IMR-90 (cell line): ENCODE data around the gene MEF2A. TPM values are rescaled to one million over a fixed set of nuclear protein-coding genes. Genes with fewer than 3 reads are reported as not detected.

Experiments
- ATAC-seq: fragments of 200-7000 bp; cut with Tn5 transposase; 2 replicates; pipeline ENCODE4 v1.9.1; 2020; ENCODE audit warnings: low read depth, mild to moderate bottlenecking, moderate library complexity
- BruUV-seq: library from RNA; stranded (reverse); fragments of 400-500 nt; replicated peaks from 2 replicates; lab custom pipeline; 2021; lab: Mats Ljungman, UMichigan
- CTCF ChIA-PET: fragments of 300-600 bp; formaldehyde crosslinking; extraction: SDS; loops from one replicate; lab custom pipeline; 2021; ENCODE audit warnings: antibody characterized with exemption; lab: Yijun Ruan, JAX
- POLR2A ChIA-PET: fragments of 300-600 bp; sonication (Branson Sonifier 250); formaldehyde crosslinking; loops from one replicate; lab custom pipeline; 2022; ENCODE audit warnings: antibody characterized with exemption; ENCODE audit not compliant: unreplicated experiment; lab: Charles Lee
- DNase-seq: peaks from one replicate; pipeline ENCODE4 v3.0.0; 2013
- H2AFZ ChIP-seq: replicated peaks from 2 replicates; pipeline ENCODE3; 2013; ENCODE audit warnings: low read length, mild to moderate bottlenecking; ENCODE audit not compliant: poor library complexity
- H2AK5ac ChIP-seq: 2 replicates; pipeline ENCODE4 v1.6.1; 2013; ENCODE audit warnings: low read depth, low read length, inconsistent platforms
- H2AK9ac ChIP-seq: replicated peaks from 2 replicates; pipeline ENCODE3; 2013; ENCODE audit warnings: mild to moderate bottlenecking, low read depth, low read length, moderate library complexity; ENCODE audit not compliant: poor library complexity
- H2BK120ac ChIP-seq: 2 replicates; pipeline ENCODE4 v1.6.1; 2013; ENCODE audit warnings: low read depth, low read length, inconsistent platforms
- H2BK15ac ChIP-seq: 3 replicates; pipeline ENCODE4 v1.6.1; 2013; ENCODE audit warnings: low read depth, low read length, inconsistent platforms
- H2BK20ac ChIP-seq: 2 replicates; pipeline ENCODE4 v1.6.1; 2013; ENCODE audit warnings: low read depth, mild to moderate bottlenecking, inconsistent platforms, low read length, moderate library complexity
- H2BK5ac ChIP-seq: 2 replicates; pipeline ENCODE4 v1.6.1; 2013; ENCODE audit warnings: mild to moderate bottlenecking, low read depth, low read length, inconsistent platforms; ENCODE audit not compliant: poor library complexity, severe bottlenecking
- H3K14ac ChIP-seq: replicated peaks from 2 replicates; pipeline ENCODE4 v1.6.1; 2013; ENCODE audit warnings: low read depth, low read length, inconsistent platforms
- H3K18ac ChIP-seq: 2 replicates; pipeline ENCODE4 v1.6.1; 2013; ENCODE audit warnings: low read depth, low read length, control low read depth
- H3K23ac ChIP-seq: 2 replicates; pipeline ENCODE4 v1.6.1; 2013; ENCODE audit warnings: low read depth, low read length, inconsistent platforms
- H3K27ac ChIP-seq: 2 replicates; pipeline ENCODE4 v1.5.1; 2013; ENCODE audit warnings: mild to moderate bottlenecking, control low read depth, low read length; ENCODE audit not compliant: insufficient read depth
- H3K27me3 ChIP-seq: 2 replicates; pipeline ENCODE4 v1.6.1; 2013; ENCODE audit warnings: low read length; ENCODE audit not compliant: control insufficient read depth, insufficient read depth
- H3K36me3 ChIP-seq: 2 replicates; pipeline ENCODE4 v1.6.1; 2013; ENCODE audit warnings: low read length, mixed read lengths; ENCODE audit not compliant: control insufficient read depth, insufficient read depth
- H3K4ac ChIP-seq: 2 replicates; pipeline ENCODE4 v1.6.1; 2013; ENCODE audit warnings: low read depth, low read length, inconsistent platforms
- H3K4me1 ChIP-seq: 2 replicates; pipeline ENCODE4 v1.6.1; 2013; ENCODE audit warnings: low read length, mixed read lengths; ENCODE audit not compliant: control insufficient read depth, insufficient read depth
- H3K4me2 ChIP-seq: 2 replicates; pipeline ENCODE4 v1.6.1; 2013; ENCODE audit warnings: low read depth, mild to moderate bottlenecking, control low read depth, low read length, moderate library complexity
- H3K4me3 ChIP-seq: 2 replicates; pipeline ENCODE4 v1.5.1; 2013; ENCODE audit warnings: low read depth, mild to moderate bottlenecking, control low read depth, low read length, moderate library complexity; ENCODE audit not compliant: insufficient read depth
- H3K56ac ChIP-seq: 2 replicates; pipeline ENCODE4 v1.6.1; 2013; ENCODE audit warnings: low read length, inconsistent platforms; ENCODE audit not compliant: insufficient read depth; ENCODE audit errors: extremely low read depth
- H3K79me1 ChIP-seq, 2 experiments: 2 replicates each; pipeline ENCODE4 v1.6.1; 2013; ENCODE audit warnings: low read length in 2 of 2, inconsistent platforms in 1 of 2, low read depth in 1 of 2
- H3K9ac ChIP-seq: 2 replicates; pipeline ENCODE4 v1.6.1; 2013; ENCODE audit warnings: low read depth, low read length, control low read depth
- H3K9me1 ChIP-seq: 2 replicates; pipeline ENCODE4 v1.6.1; 2013; ENCODE audit warnings: low read length, inconsistent platforms; ENCODE audit not compliant: insufficient read depth
- H3K9me3 ChIP-seq: 2 replicates; pipeline ENCODE4 v1.6.1; 2013; ENCODE audit warnings: low read length; ENCODE audit not compliant: control insufficient read depth, insufficient read depth
- H4K20me1 ChIP-seq: 2 replicates; pipeline ENCODE4 v1.6.1; 2013; ENCODE audit warnings: low read length, inconsistent platforms; ENCODE audit not compliant: insufficient read depth
- H4K5ac ChIP-seq: 2 replicates; pipeline ENCODE4 v1.6.1; 2013; ENCODE audit warnings: mild to moderate bottlenecking, low read depth, low read length, control low read depth
- H4K8ac ChIP-seq, 2 experiments: 2 replicates each; pipeline ENCODE4 v1.6.1; 2013; ENCODE audit warnings: low read depth in 2 of 2, low read length in 2 of 2, control low read depth in 1 of 2, inconsistent platforms in 1 of 2
- H4K91ac ChIP-seq: 2 replicates; pipeline ENCODE4 v1.6.1; 2013; ENCODE audit warnings: low read depth, low read length, inconsistent platforms; ENCODE audit not compliant: insufficient read depth
- BHLHE40 ChIP-seq: fragments of 150-350 bp; IDR thresholded peaks from 2 replicates; pipeline ENCODE4 v1.6.1; 2016; ENCODE audit warnings: mild to moderate bottlenecking, low read depth, low read length
- CEBPB ChIP-seq: IDR thresholded peaks from 2 replicates; pipeline ENCODE4 v1.6.1; 2012; ENCODE audit warnings: low read depth, low read length, improper control_type of control experiment
- CHD1 ChIP-seq: IDR thresholded peaks from 2 replicates; pipeline ENCODE4 v1.6.1; 2012; ENCODE audit warnings: low read depth, low read length, improper control_type of control experiment
- ELK1 ChIP-seq: fragments of 150-350 bp; IDR thresholded peaks from 2 replicates; pipeline ENCODE4 v1.6.1; 2016; ENCODE audit warnings: low read depth, mild to moderate bottlenecking, low read length, moderate library complexity, borderline replicate concordance
- FOS ChIP-seq: fragments of 150-350 bp; IDR thresholded peaks from 2 replicates; pipeline ENCODE4 v1.6.1; 2016; ENCODE audit warnings: low read depth, low read length
- MAFK ChIP-seq: IDR thresholded peaks from 2 replicates; pipeline ENCODE4 v1.6.1; 2012; ENCODE audit warnings: low read depth, low read length, improper control_type of control experiment
- MAZ ChIP-seq: IDR thresholded peaks from 2 replicates; pipeline ENCODE4 v1.6.1; 2012; ENCODE audit warnings: low read depth, mild to moderate bottlenecking, low read length, improper control_type of control experiment, moderate library complexity, borderline replicate concordance
- MXI1 ChIP-seq: IDR thresholded peaks from 2 replicates; pipeline ENCODE4 v1.6.1; 2012; ENCODE audit warnings: low read depth, mild to moderate bottlenecking, low read length, moderate library complexity, borderline replicate concordance
- NFE2L2 ChIP-seq: fragments of 150-350 bp; IDR thresholded peaks from 2 replicates; pipeline ENCODE4 v1.6.1; 2016; ENCODE audit warnings: low read depth, mild to moderate bottlenecking, low read length
- POLR2A ChIP-seq: IDR thresholded peaks from 2 replicates; pipeline ENCODE4 v1.6.1; 2012; ENCODE audit warnings: mild to moderate bottlenecking, low read depth, low read length
- RAD21 ChIP-seq: IDR thresholded peaks from 2 replicates; pipeline ENCODE4 v1.6.1; 2012; ENCODE audit warnings: low read length, improper control_type of control experiment
- RCOR1 ChIP-seq: IDR thresholded peaks from 2 replicates; pipeline ENCODE4 v1.6.1; 2012; ENCODE audit warnings: mild to moderate bottlenecking, low read length, improper control_type of control experiment; ENCODE audit not compliant: insufficient replicate concordance
- RFX5 ChIP-seq: IDR thresholded peaks from 2 replicates; pipeline ENCODE4 v1.8.0; 2012; ENCODE audit warnings: low read depth, mild to moderate bottlenecking, low read length, moderate library complexity
- SMC3 ChIP-seq: fragments of 150-350 bp; IDR thresholded peaks from 2 replicates; pipeline ENCODE4 v1.6.1; 2016; ENCODE audit warnings: low read depth, mild to moderate bottlenecking, antibody characterized with exemption, low read length, moderate library complexity
- WGBS, 2 experiments: methylation state at CpG; one replicate each; pipeline versions ENCODE4 v1.1.5 to v1.1.7; 2013; ENCODE audit warnings: missing lambda C conversion rate in 2 of 2; ENCODE audit not compliant: insufficient read length in 1 of 2; ENCODE audit errors: extremely low coverage in 2 of 2; 5-methylcytosine and 5-hydroxymethylcytosine counted together
- dilution Hi-C: fragments of 300-500 bp; cut with HindIII; formaldehyde crosslinking; loops from one replicate; pipeline ENCODE4 v1.14.3; 2018; ENCODE audit warnings: low sequenced_read_pairs; ENCODE audit not compliant: unreplicated experiment
- in situ Hi-C: fragments of 300-500 bp; cut with MboI; formaldehyde crosslinking; loops from 3 replicates; pipeline ENCODE4 v1.14.3; 2019; ENCODE audit warnings: low sequenced_read_pairs, inconsistent platforms, mixed read lengths
- intact Hi-C: fragments of 100-400 bp; cut with micrococcal nuclease; formaldehyde crosslinking; loops from 2 replicates; pipeline ENCODE4 v1.10.0; 2022
- polyA plus RNA-seq, 3 experiments: library from polyadenylated mRNA; depleted of rRNA; stranded (reverse); fragments of >200 nt; gene quantifications; 2 replicates each; pipeline ENCODE4 v1.2.3, GENCODE V29; 2012; ENCODE audit warnings: low replicate concordance in 1 of 3
- total RNA-seq: library from RNA; depleted of rRNA; stranded (reverse); fragments of >200 nt; gene quantifications from 2 replicates; pipeline ENCODE4 v1.2.3, GENCODE V29; 2012
- TF ChIP-seq, protein P1 (sequence below): conservative IDR thresholded peaks from 2 replicates; pipeline ENCODE4 v1.5.1; 2012; ENCODE audit warnings: mild to moderate bottlenecking, low read depth, low read length, improper control_type of control experiment
- TF ChIP-seq, protein P2 (sequence below): fragments of 150-350 bp; IDR thresholded peaks from 2 replicates; pipeline ENCODE4 v1.6.1; 2017; ENCODE audit warnings: mild to moderate bottlenecking, antibody characterized with exemption, low read length, low read depth

The MEF2A gene
- total and polyA plus RNA-seq, 2 of the 4 experiments (the other 2 are of a cell fraction): 16.1 to 16.7 TPM

DNA sequence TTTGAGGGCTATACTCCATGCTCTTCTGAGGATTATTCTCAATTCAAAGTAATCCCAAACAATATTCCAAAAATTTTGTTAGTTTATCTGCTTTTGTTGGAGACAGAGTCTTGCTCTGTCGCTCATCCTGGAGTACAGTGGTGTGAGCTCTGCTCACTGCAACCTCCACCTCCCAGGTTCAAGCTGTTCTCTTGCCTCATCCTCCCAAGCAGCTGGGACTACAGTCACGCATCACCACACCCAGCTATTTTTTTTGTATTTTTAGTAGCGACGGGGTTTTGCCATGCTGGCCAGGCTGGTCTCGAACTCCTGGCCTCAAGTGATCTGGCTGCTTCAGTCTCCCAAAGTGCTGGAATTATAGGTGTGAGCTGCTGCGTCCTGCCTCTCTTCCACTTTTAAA is 39.1 kb downstream of the MEF2A start:
- H3K27me3 ChIP-seq: no peaks in the 10 kb centered on the region
- no peak overlapping the region for H3K18ac ChIP-seq
- in situ Hi-C loops: no loop called here
- no peak overlapping the region for H3K4me2 ChIP-seq
- no peaks in the 10 kb centered on the region for H3K9me3 ChIP-seq
- intact Hi-C loops: no loop called here
- peaks cover 8% of the 10 kb centered on the region; the same call in 1 of the 2 replicates for H3K9me1 ChIP-seq
- peaks cover 40 to 56% of the 10 kb centered on the region in 2 experiments for H3K79me1 ChIP-seq
- dilution Hi-C loops: no loop called here
- H4K5ac ChIP-seq: no peak overlapping the region
- H2AK9ac ChIP-seq: no peak overlapping the region
- H4K91ac ChIP-seq: no peak overlapping the region
- no peak overlapping the region for H3K56ac ChIP-seq
- H2AFZ ChIP-seq: no peak overlapping the region
- no peak overlapping the region for H3K9ac ChIP-seq
- no peak overlapping the region for H3K4me3 ChIP-seq
- ChIA-PET CTCF (no interaction called here), POLR2A (interaction anchor here (0.6 kb wide), 2 partner anchors 36 to 264 kb away, joined by 3 to 4 read pairs; no protein-coding TSS in a partner anchor)
- H3K27ac ChIP-seq: no peak overlapping the region
- no peak overlapping the region for H2BK15ac ChIP-seq
- WGBS, 2 experiments: 83% methylated on average over 1 of the region's 6 CpGs; no CpG with 5 or more reads in 1 of the 2 experiments
- peaks cover 3% of the 10 kb centered on the region; the same call in 1 of the 2 replicates for H3K4me1 ChIP-seq
- no TSS peak for BruUV-seq
- H2BK120ac ChIP-seq: no peak overlapping the region
- H4K8ac ChIP-seq: no peak overlapping the region
- no peak overlapping the region for H3K4ac ChIP-seq
- TF ChIP-seq ELK1: no peak
- no peak for TF ChIP-seq NFE2L2
- TF ChIP-seq MXI1: no peak
- no peak for TF ChIP-seq POLR2A
- no peak for TF ChIP-seq MAFK
- TF ChIP-seq, protein P1, sequence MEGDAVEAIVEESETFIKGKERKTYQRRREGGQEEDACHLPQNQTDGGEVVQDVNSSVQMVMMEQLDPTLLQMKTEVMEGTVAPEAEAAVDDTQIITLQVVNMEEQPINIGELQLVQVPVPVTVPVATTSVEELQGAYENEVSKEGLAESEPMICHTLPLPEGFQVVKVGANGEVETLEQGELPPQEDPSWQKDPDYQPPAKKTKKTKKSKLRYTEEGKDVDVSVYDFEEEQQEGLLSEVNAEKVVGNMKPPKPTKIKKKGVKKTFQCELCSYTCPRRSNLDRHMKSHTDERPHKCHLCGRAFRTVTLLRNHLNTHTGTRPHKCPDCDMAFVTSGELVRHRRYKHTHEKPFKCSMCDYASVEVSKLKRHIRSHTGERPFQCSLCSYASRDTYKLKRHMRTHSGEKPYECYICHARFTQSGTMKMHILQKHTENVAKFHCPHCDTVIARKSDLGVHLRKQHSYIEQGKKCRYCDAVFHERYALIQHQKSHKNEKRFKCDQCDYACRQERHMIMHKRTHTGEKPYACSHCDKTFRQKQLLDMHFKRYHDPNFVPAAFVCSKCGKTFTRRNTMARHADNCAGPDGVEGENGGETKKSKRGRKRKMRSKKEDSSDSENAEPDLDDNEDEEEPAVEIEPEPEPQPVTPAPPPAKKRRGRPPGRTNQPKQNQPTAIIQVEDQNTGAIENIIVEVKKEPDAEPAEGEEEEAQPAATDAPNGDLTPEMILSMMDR: no peak
- no peak for TF ChIP-seq CEBPB
- TF ChIP-seq RCOR1: no peak
- no peak for TF ChIP-seq RAD21
- TF ChIP-seq BHLHE40: no peak
- TF ChIP-seq SMC3: no peak
- TF ChIP-seq CHD1: no peak
- TF ChIP-seq FOS: no peak
- no peak for TF ChIP-seq MAZ
- no peak for TF ChIP-seq RFX5
- TF ChIP-seq, protein P2, sequence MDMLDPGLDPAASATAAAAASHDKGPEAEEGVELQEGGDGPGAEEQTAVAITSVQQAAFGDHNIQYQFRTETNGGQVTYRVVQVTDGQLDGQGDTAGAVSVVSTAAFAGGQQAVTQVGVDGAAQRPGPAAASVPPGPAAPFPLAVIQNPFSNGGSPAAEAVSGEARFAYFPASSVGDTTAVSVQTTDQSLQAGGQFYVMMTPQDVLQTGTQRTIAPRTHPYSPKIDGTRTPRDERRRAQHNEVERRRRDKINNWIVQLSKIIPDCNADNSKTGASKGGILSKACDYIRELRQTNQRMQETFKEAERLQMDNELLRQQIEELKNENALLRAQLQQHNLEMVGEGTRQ: no peak
- no peak overlapping the region for H2AK5ac ChIP-seq
- H3K14ac ChIP-seq: no peak overlapping the region
- H4K20me1 ChIP-seq: peaks cover 29% of the 10 kb centered on the region; the same call in 1 of the 2 replicates
- ATAC-seq (no peak), DNase-seq (no peak)
- H2BK20ac ChIP-seq: no peak overlapping the region
- no peak overlapping the region for H3K23ac ChIP-seq
- H2BK5ac ChIP-seq: no peak overlapping the region
- H3K36me3 ChIP-seq: peaks cover 7% of the 10 kb centered on the region; the same call in 1 of the 2 replicates
